Activated CD4-positive, alpha-beta T cell treated with anti-CD3 and anti-CD28 coated beads, Interleukin-2, amount 10 ng/mL, durations not matched to agents 7 days and 5 days (primary cell): Measurements from ENCODE around the gene SND1. TPM values are rescaled to one million over a fixed set of nuclear protein-coding genes. Genes with fewer than 3 reads are reported as not detected.

Experiments used
- CTCF ChIA-PET: fragments of 350-600 bp; sonication (Branson Sonifier 250); formaldehyde crosslinking; loops from one replicate; lab custom pipeline; 2021; ENCODE audit warnings: antibody characterized with exemption; lab: Charles Lee
- POLR2A ChIA-PET: fragments of 350-600 bp; sonication (Branson Sonifier 250); formaldehyde crosslinking; loops from one replicate; lab custom pipeline; 2021; ENCODE audit warnings: antibody characterized with exemption; lab: Charles Lee
- DNase-seq: peaks from one replicate; pipeline ENCODE4 v3.0.0-alpha.2; 2020
- H3K27ac Mint-ChIP-seq: one replicate; pipeline ENCODE4 v1.8.0; 2021; ENCODE audit warnings: mild to moderate bottlenecking, moderate library complexity, mixed read lengths
- H3K27me3 Mint-ChIP-seq: one replicate; pipeline ENCODE4 v1.8.0; 2021; ENCODE audit warnings: mixed read lengths
- H3K36me3 Mint-ChIP-seq: one replicate; pipeline ENCODE4 v1.8.0; 2021; ENCODE audit warnings: low read depth, mixed read lengths
- H3K4me1 Mint-ChIP-seq: one replicate; pipeline ENCODE4 v1.8.0; 2021; ENCODE audit warnings: mixed read lengths
- H3K4me3 Mint-ChIP-seq: one replicate; pipeline ENCODE4 v1.8.0; 2021; ENCODE audit warnings: mild to moderate bottlenecking, moderate library complexity, mixed read lengths
- H3K9me3 Mint-ChIP-seq: one replicate; pipeline ENCODE4 v1.8.0; 2021; ENCODE audit warnings: mixed read lengths
- total RNA-seq, 2 experiments: library from RNA; stranded (reverse); gene quantifications; one replicate each; pipeline ENCODE4 v1.2.3, GENCODE V29; 2021

Gene SND1
- total RNA-seq, 2 experiments from 2014 or later: 141 to 163 TPM

- POLR2A ChIA-PET: no interaction called here
- peaks cover 7% of the 10 kb centered on the region for H3K4me1 Mint-ChIP-seq
These were observed 218.4 kb downstream of the SND1 start for GRCh38 chr7:127870231-127870907.

GRCh38 chr7:127871226-127871625, 219.2 kb downstream of the SND1 start:
- no peak for DNase-seq
- no peak overlapping the region for H3K4me3 Mint-ChIP-seq
- peaks cover 19% of the 10 kb centered on the region for H3K36me3 Mint-ChIP-seq
- H3K27me3 Mint-ChIP-seq: no peaks in the 10 kb centered on the region
- no peak overlapping the region for H3K27ac Mint-ChIP-seq
- H3K4me1 Mint-ChIP-seq: peaks cover 3% of the 10 kb centered on the region
- H3K9me3 Mint-ChIP-seq: no peaks in the 10 kb centered on the region
- ChIA-PET CTCF (interaction anchor here (1.2 kb wide), 1 partner anchor 9 kb away, joined by 3 read pairs; no protein-coding TSS in a partner anchor), POLR2A (no interaction called here)

More at GRCh38 chr7:127870231-127870907, 218.4 kb downstream of the SND1 start:
- no peaks in the 10 kb centered on the region for H3K27me3 Mint-ChIP-seq
- H3K36me3 Mint-ChIP-seq: peaks cover 22% of the 10 kb centered on the region
- H3K9me3 Mint-ChIP-seq: no peaks in the 10 kb centered on the region
- CTCF ChIA-PET: no interaction called here
- no peak for DNase-seq
- no peak overlapping the region for H3K4me3 Mint-ChIP-seq
- H3K27ac Mint-ChIP-seq: no peak overlapping the region

GRCh38 chr7:127872122-127872521, 220.1 kb downstream of the SND1 start:
- ChIA-PET POLR2A (no interaction called here), CTCF (interaction anchor here (1.2 kb wide), 1 partner anchor 8 kb away, joined by 3 read pairs; no protein-coding TSS in a partner anchor)
- H3K4me3 Mint-ChIP-seq: no peak overlapping the region
- no peak for DNase-seq
- H3K9me3 Mint-ChIP-seq: no peaks in the 10 kb centered on the region
- H3K27me3 Mint-ChIP-seq: no peaks in the 10 kb centered on the region
- H3K36me3 Mint-ChIP-seq: peaks cover 11% of the 10 kb centered on the region
- H3K4me1 Mint-ChIP-seq: peaks cover 3% of the 10 kb centered on the region
- H3K27ac Mint-ChIP-seq: no peak overlapping the region

GRCh38 chr7:127873151-127873550, 221.2 kb downstream of the SND1 start:
- CTCF ChIA-PET: interaction anchor here (0.6 kb wide), 1 partner anchor 382 kb away, joined by 4 read pairs; no protein-coding TSS in a partner anchor
- Mint-ChIP-seq H3K4me1 (peaks cover 3% of the 10 kb centered on the region), H3K9me3 (no peaks in the 10 kb centered on the region), H3K4me3 (no peak overlapping the region), H3K36me3 (peaks cover 5% of the 10 kb centered on the region), H3K27ac (no peak overlapping the region), H3K27me3 (no peaks in the 10 kb centered on the region)
- POLR2A ChIA-PET: interaction anchor here (0.7 kb wide), 1 partner anchor 125 kb away, joined by 3 read pairs; no protein-coding TSS in a partner anchor
- DNase-seq: no peak

- Mint-ChIP-seq H3K27ac (no peak overlapping the region), H3K9me3 (no peaks in the 10 kb centered on the region), H3K4me1 (peaks cover 3% of the 10 kb centered on the region), H3K27me3 (no peaks in the 10 kb centered on the region), H3K4me3 (no peak overlapping the region), H3K36me3 (peaks cover 2% of the 10 kb centered on the region)
- CTCF ChIA-PET: interaction anchor here (1.1 kb wide), 1 partner anchor 19 kb away, joined by 3 read pairs; no protein-coding TSS in a partner anchor
- DNase-seq: no peak
- POLR2A ChIA-PET: interaction anchor here (0.7 kb wide), 1 partner anchor 126 kb away, joined by 3 read pairs; no protein-coding TSS in a partner anchor
These were observed 222.0 kb downstream of the SND1 start for GRCh38 chr7:127873715-127874636.

GRCh38 chr7:127874951-127875608, 223.1 kb downstream of the SND1 start:
- Mint-ChIP-seq H3K27me3 (no peaks in the 10 kb centered on the region), H3K4me3 (no peak overlapping the region), H3K4me1 (peaks cover 3% of the 10 kb centered on the region), H3K9me3 (no peaks in the 10 kb centered on the region), H3K27ac (no peak overlapping the region), H3K36me3 (no peaks in the 10 kb centered on the region)
- no peak for DNase-seq
- CTCF ChIA-PET: interaction anchor here (1.1 to 1.2 kb wide), 2 partner anchors 20 to 25 kb away, joined by 3 read pairs; no protein-coding TSS in a partner anchor
- POLR2A ChIA-PET: no interaction called here

GRCh38 chr7:127876393-127876792, 224.4 kb downstream of the SND1 start:
- H3K27ac Mint-ChIP-seq: no peak overlapping the region
- no peaks in the 10 kb centered on the region for H3K9me3 Mint-ChIP-seq
- POLR2A ChIA-PET: no interaction called here
- peaks cover 9% of the 10 kb centered on the region for H3K4me1 Mint-ChIP-seq
- H3K4me3 Mint-ChIP-seq: no peak overlapping the region
- H3K36me3 Mint-ChIP-seq: no peaks in the 10 kb centered on the region
- no peaks in the 10 kb centered on the region for H3K27me3 Mint-ChIP-seq
- DNase-seq: no peak
- CTCF ChIA-PET: interaction anchor here (1.2 kb wide), 1 partner anchor 24 kb away, joined by 3 read pairs; no protein-coding TSS in a partner anchor

- CTCF ChIA-PET: no interaction called here
- Mint-ChIP-seq H3K27me3 (no peaks in the 10 kb centered on the region), H3K4me1 (peaks cover 9% of the 10 kb centered on the region), H3K36me3 (peaks cover 2% of the 10 kb centered on the region), H3K4me3 (no peak overlapping the region), H3K9me3 (no peaks in the 10 kb centered on the region), H3K27ac (no peak overlapping the region)
- POLR2A ChIA-PET: no interaction called here
- DNase-seq: no peak
These were observed 226.0 kb downstream of the SND1 start for GRCh38 chr7:127877951-127878350.

GRCh38 chr7:127878791-127879190, 226.8 kb downstream of the SND1 start:
- ChIA-PET CTCF (no interaction called here), POLR2A (no interaction called here)
- H3K4me3 Mint-ChIP-seq: no peak overlapping the region
- no peaks in the 10 kb centered on the region for H3K9me3 Mint-ChIP-seq
- peaks cover 2% of the 10 kb centered on the region for H3K36me3 Mint-ChIP-seq
- H3K27me3 Mint-ChIP-seq: no peaks in the 10 kb centered on the region
- no peak overlapping the region for H3K27ac Mint-ChIP-seq
- DNase-seq: no peak
- peaks cover 9% of the 10 kb centered on the region for H3K4me1 Mint-ChIP-seq

GRCh38 chr7:127879436-127879835, 227.4 kb downstream of the SND1 start:
- DNase-seq: no peak
- CTCF ChIA-PET: no interaction called here
- peaks cover 9% of the 10 kb centered on the region for H3K4me1 Mint-ChIP-seq
- POLR2A ChIA-PET: no interaction called here
- no peak overlapping the region for H3K4me3 Mint-ChIP-seq
- no peak overlapping the region for H3K27ac Mint-ChIP-seq
- H3K36me3 Mint-ChIP-seq: peaks cover 2% of the 10 kb centered on the region
- no peaks in the 10 kb centered on the region for H3K27me3 Mint-ChIP-seq
- no peaks in the 10 kb centered on the region for H3K9me3 Mint-ChIP-seq

- no peaks in the 10 kb centered on the region for H3K9me3 Mint-ChIP-seq
- H3K4me3 Mint-ChIP-seq: no peak overlapping the region
- no peak for DNase-seq
- POLR2A ChIA-PET: no interaction called here
- H3K27me3 Mint-ChIP-seq: no peaks in the 10 kb centered on the region
- peaks cover 4% of the 10 kb centered on the region for H3K36me3 Mint-ChIP-seq
- H3K27ac Mint-ChIP-seq: no peak overlapping the region
- peaks cover 9% of the 10 kb centered on the region for H3K4me1 Mint-ChIP-seq
- CTCF ChIA-PET: no interaction called here
These were observed 227.9 kb downstream of the SND1 start for GRCh38 chr7:127879942-127880341.

GRCh38 chr7:127880454-127880853, 228.5 kb downstream of the SND1 start:
- Mint-ChIP-seq H3K36me3 (peaks cover 4% of the 10 kb centered on the region), H3K27me3 (no peaks in the 10 kb centered on the region), H3K9me3 (no peaks in the 10 kb centered on the region), H3K4me3 (no peak overlapping the region), H3K27ac (no peak overlapping the region), H3K4me1 (peaks cover 6% of the 10 kb centered on the region)
- ChIA-PET CTCF (interaction anchor here (0.8 kb wide), 1 partner anchor 9 kb away, joined by 3 read pairs; no protein-coding TSS in a partner anchor), POLR2A (no interaction called here)
- DNase-seq: no peak
